Placental pericyte (primary cell): ENCODE data around the gene NOL4L. TPM values are rescaled to one million over a fixed set of nuclear protein-coding genes. Genes with fewer than 3 reads are reported as not detected.

Source experiments
- total RNA-seq: library from RNA; depleted of rRNA; stranded (reverse); fragments of >200 nt; gene quantifications from 2 replicates; pipeline ENCODE4 v1.2.3, GENCODE V29; 2012

NOL4L gene
- 13.7 and 15.5 TPM in 2 replicates for total RNA-seq

GRCh38 chr20:32585011-32585585 is at the start of gene NOL4L:
NOL4L (minus strand) TSS chr20:32585333; CDS start chr20:32584890, 443 bp downstream.

Other genes with a start within 250 kb of the NOL4L start
- 39.8 and 63.6 TPM in 2 replicates for gene ASXL1, start 227.0 kb downstream of the NOL4L start, total RNA-seq
- not detected in 2 replicates for gene C20orf203, start 88.6 kb upstream of the NOL4L start, total RNA-seq
- 44.5 and 47.1 TPM in 2 replicates for gene COMMD7, start 158.1 kb upstream of the NOL4L start, total RNA-seq
- gene DNMT3B, start 177.1 kb upstream of the NOL4L start, total RNA-seq, result 2.2 and 5.2 TPM in 2 replicates
- 106 and 169 TPM in 2 replicates for gene MAPRE1, start 234.6 kb upstream of the NOL4L start, total RNA-seq